Right renal pelvis (tissue), 4 donors: Measurements from ENCODE around the gene MS4A5. TPM values are rescaled to one million over a fixed set of nuclear protein-coding genes. Genes with fewer than 3 reads are reported as not detected.

Source experiments
- DNase-seq, 4 donors: peaks; one replicate each; pipeline ENCODE4 v3.0.0-alpha.2; 2013; ENCODE audit warnings: low read depth in 4 of 4, low spot score in 3 of 4, missing footprints in 1 of 4
- polyA plus RNA-seq, 4 donors: library from polyadenylated mRNA; unstranded; fragments of 120-200 nt; gene quantifications; one replicate each; pipeline ENCODE4 v1.2.1, GENCODE V29; 2013; ENCODE audit not compliant: insufficient read length in 4 of 4

Gene MS4A5
- polyA plus RNA-seq, 4 donors, result not detected

- DNase-seq, result no peak
Measured at GRCh38 chr11:60477035-60477445, 47.7 kb downstream of the MS4A5 start.

- DNase-seq, result no peak
Measured at GRCh38 chr11:60482361-60482760, 53.0 kb downstream of the MS4A5 start.

DNA sequence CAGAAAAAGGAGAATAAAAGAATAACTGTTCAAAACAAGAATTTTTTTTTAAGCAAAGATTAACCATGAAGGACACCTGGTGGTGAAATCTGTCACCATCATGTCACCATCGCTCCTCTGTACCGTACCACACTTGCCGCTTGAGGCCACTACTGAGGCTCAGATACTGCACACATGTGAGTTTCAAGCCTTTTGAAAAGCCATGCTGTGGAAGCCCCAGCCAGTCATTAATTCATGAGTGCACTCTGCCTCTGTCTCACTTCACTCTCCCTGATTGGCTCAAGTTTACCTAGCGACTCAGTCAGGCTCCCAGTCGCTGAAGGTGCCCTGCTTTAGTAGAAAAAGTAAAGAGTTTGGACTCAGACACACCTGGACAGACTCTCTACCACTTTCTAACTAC, 56.6 kb downstream of the MS4A5 start:
- no peak for DNase-seq

- DNase-seq, result no peak
Measured at GRCh38 chr11:60492488-60493009, 63.2 kb downstream of the MS4A5 start, which contains the start of gene MS4A12. Gene MS4A12, plus strand, starts transcription at chr11:60492778. Its CDS starts 4,541 bp downstream, at chr11:60497319.

DNA sequence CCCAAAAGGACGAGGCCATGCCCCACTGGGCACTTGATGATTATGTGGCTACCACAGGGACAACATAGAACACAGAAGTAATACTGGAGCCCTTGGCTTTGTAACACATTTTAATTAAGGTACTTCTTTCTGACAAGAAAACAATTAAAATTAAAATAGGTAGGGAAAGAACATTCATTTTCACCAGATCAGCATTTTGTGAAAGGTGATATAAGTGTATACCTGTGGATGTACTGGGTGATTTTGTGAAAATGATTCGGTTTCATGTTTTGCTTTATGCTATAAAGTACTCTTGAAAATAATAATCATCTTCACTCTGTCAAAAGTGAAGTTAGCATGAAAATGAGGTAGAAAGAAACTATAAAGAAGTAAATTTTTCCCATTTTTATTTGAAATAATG, 64.1 kb downstream of the MS4A5 start:
- no peak for DNase-seq

Other genes with a start within 250 kb of the MS4A5 start
- gene MS4A6A, start 246.5 kb upstream of the MS4A5 start, polyA plus RNA-seq, result 10 to 100 TPM; 13.9 to 16.9 (median 15.5) TPM
- 1 to 10 TPM in 1 of 4 donors, under 1 TPM in 3; 0.64 to 1.2 (median 0.74) TPM for gene MS4A4E, start 186.4 kb upstream of the MS4A5 start, polyA plus RNA-seq
- gene MS4A4A, start 148.9 kb upstream of the MS4A5 start, polyA plus RNA-seq, result 1 to 10 TPM; 4.4 to 7.5 (median 7.3) TPM
- gene MS4A6E, start 102.3 kb upstream of the MS4A5 start, polyA plus RNA-seq, result not detected
- gene MS4A7, start 51.0 kb upstream of the MS4A5 start, polyA plus RNA-seq, result 1 to 10 TPM; 1.6 to 7.7 (median 5.9) TPM
- gene MS4A14, start 33.1 kb upstream of the MS4A5 start, polyA plus RNA-seq, result under 1 TPM; 0.13 to 0.23 (median 0.17) TPM
- gene MS4A1, start 26.3 kb downstream of the MS4A5 start, polyA plus RNA-seq, result under 1 TPM; 0.29 to 0.69 (median 0.48) TPM
- gene MS4A12, start 63.2 kb downstream of the MS4A5 start, polyA plus RNA-seq, result not detected
- not detected for gene MS4A13, start 85.8 kb downstream of the MS4A5 start, polyA plus RNA-seq